Mesenteric fat pad (tissue), 1 donor: ENCODE measurements around the gene HEYL. TPM values are rescaled to one million over a fixed set of nuclear protein-coding genes. Genes with fewer than 3 reads are reported as not detected.
"Not testable (repeated sequence)": the region's sequence is repeated elsewhere in the genome, so short reads cannot be mapped to it uniquely, and the experiment has no call there.

Experiments used
- DNase-seq: peaks from one replicate; pipeline ENCODE4 v3.0.0-alpha.2; 2020; ENCODE audit warnings: low spot score
- total RNA-seq: library from RNA; stranded (reverse); fragmentation: NEBNext Ultra II Directional; extraction: Animal tissue kit (Norgen Biotek cat#: 25700); gene quantifications from one replicate; pipeline ENCODE4 v1.2.1, GENCODE V29; 2021
- donor health status: DM: yes; HTN: yes; CAD: no.

HEYL gene
- total RNA-seq, 1 donor from 2014 or later, result 9.4 TPM

- DNase-seq, result no peak
These were observed 30.5 kb downstream of the HEYL start for GRCh38 chr1:39608921-39609320.

GRCh38 chr1:39603677-39604076, 35.8 kb downstream of the HEYL start:
- DNase-seq, result not testable (repeated sequence)

- DNase-seq, result not testable (repeated sequence)
These were observed 37.7 kb downstream of the HEYL start for GRCh38 chr1:39601667-39602255.

- DNase-seq, result no peak
These were observed 43.3 kb downstream of the HEYL start for GRCh38 chr1:39596163-39596562.

- DNase-seq, result no peak
These were observed 46.1 kb downstream of the HEYL start for GRCh38 chr1:39593386-39593785.

- DNase-seq, result no peak
These were observed 47.4 kb downstream of the HEYL start for GRCh38 chr1:39592069-39592468.

- no peak for DNase-seq
These were observed 48.9 kb downstream of the HEYL start for GRCh38 chr1:39590546-39590945.

GRCh38 chr1:39585933-39586332, 53.5 kb downstream of the HEYL start:
- peak; percentile 59 for DNase-seq

GRCh38 chr1:39576016-39576657, 63.3 kb downstream of the HEYL start:
- peak; percentile 88 for DNase-seq

GRCh38 chr1:39575191-39576015, 64.0 kb downstream of the HEYL start:
- DNase-seq, result peak; percentile 91

GRCh38 chr1:39574646-39575045, 64.8 kb downstream of the HEYL start:
- DNase-seq, result peak; percentile 11

Other genes starting within 250 kb of the HEYL start
- gene BMP8A, start 148.0 kb downstream of the HEYL start, total RNA-seq, result 1.6 TPM
- 301 TPM for gene PABPC4, start 62.9 kb downstream of the HEYL start, total RNA-seq
- gene NT5C1A, start 32.5 kb upstream of the HEYL start, total RNA-seq, result 0.42 TPM
- gene HPCAL4, start 51.8 kb upstream of the HEYL start, total RNA-seq, result not detected
- gene PPIE, start 99.2 kb upstream of the HEYL start, total RNA-seq, result 28.2 TPM
- gene OXCT2, start 131.7 kb upstream of the HEYL start, total RNA-seq, result 0.87 TPM
- gene BMP8B, start 149.2 kb upstream of the HEYL start, total RNA-seq, result 0.74 TPM
- gene TRIT1, start 243.9 kb upstream of the HEYL start, total RNA-seq, result 12.1 TPM